GM19395 (cell line): ENCODE results near the gene CDH1.
A peak's percentile ranks its signal among the peaks of the same experiment; 100 is the strongest.

Experiments used
- ATAC-seq: cut with Tn5 transposase; IDR thresholded peaks from one replicate; pipeline ENCODE4 v1.9.1; 2021; ENCODE audit warnings: mild to moderate bottlenecking, moderate library complexity; ENCODE audit not compliant: unreplicated experiment

The CDH1 gene

DNA sequence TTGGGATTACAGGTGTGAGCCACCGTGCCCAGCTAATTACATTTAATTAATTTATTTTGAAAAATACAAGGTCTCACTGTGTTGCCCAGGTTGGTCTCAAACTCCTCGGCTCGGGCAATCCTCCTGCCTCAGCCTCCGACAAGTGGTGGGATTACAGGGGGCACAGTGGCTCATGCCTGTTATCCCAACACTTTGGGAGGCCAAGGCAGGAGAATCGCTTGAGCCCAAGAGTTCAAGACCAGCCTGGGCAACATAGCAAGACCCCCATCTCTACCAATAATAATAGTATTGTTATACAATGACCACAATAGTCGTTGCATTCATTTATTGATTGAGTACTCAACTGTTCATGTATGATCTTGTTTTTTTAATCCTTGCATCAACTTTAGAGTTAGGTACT, 22.0 kb downstream of the CDH1 start:
- no peak for ATAC-seq

DNA sequence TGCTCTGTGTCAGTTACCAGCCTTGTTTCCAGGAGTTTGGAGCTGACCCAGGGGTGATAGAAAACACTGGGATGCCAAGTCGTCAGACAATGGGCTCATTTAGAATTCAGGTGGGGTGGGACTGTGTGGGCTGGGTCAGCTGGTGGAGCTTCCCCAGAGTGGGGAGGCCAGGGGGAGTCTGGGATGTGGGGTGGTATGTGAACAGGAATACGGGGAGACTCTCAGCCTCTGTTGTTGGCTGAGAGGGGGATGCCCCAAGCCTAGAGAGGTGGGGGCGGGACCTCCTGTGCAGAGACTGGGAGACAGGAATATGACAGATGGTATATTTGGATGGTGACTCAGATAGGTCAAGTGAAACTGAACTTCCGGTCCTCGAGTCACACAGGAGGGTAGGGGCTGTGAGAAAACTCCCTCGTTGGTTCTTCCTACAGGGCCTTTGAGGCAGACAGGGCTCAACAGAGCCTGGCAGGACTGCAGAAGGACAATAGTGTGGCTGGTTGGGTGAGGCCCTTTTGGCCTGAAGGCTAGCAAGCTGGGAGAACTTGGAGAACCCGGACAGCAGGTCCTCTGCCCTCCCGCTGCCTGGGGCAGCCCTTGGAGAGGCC, 23.7 kb downstream of the CDH1 start:
- peak; percentile 62 for ATAC-seq

DNA sequence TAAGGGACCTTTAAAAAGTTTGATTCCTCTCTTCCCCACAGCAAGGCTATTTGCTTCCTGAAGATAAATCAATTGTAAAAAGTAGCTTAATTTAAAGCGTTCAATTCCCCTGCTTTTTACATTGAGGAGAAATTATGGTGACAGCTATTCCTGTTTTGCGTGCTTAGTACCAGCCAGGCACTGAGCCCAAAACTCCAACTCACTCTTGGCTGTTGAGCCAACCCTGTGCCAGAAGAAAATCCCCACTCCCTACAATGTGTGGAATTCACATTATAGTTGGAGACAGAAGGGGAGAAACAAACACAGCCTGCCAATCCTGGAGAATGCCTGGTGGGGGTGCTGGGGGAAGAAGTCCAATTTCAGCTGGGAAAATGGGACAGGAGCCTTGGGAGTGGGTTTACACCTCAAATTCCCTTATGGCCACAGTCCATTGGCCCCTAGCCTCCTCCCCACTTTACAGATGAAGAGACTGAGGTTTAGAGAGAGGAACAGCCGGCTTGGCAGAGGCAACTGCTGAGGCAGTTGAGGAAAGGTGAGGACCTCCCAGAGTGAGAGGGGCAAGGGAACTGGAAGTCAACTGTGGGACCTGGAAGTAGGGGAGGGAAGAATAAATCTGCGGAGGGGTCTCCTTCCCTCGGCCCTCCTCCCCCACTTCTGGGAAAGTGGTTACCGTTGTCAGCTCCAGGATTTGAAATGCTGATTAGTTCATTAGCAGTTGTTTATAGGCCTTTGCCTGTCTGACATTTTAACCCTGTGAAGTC, 26.1 kb downstream of the CDH1 start:
- ATAC-seq, result no peak

DNA sequence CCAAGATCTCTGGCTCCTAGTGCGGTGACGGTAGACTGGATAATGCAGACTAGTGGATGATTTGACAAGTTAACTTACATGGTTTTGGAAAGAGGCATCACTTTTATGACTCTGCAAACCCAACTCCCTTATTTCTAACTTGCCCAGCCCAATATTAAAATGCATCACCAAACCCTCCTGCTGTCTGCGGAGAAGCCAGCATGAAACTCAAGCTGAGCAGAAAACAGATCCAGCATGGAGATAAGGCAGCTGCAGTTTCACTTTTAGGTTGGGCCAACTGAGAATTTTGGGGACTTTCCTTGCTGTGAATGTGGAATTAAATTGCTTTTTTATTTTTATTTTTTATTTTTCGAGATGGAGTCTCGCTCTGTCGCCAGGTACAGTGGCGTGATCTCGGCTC, 27.8 kb downstream of the CDH1 start:
- no peak for ATAC-seq

DNA sequence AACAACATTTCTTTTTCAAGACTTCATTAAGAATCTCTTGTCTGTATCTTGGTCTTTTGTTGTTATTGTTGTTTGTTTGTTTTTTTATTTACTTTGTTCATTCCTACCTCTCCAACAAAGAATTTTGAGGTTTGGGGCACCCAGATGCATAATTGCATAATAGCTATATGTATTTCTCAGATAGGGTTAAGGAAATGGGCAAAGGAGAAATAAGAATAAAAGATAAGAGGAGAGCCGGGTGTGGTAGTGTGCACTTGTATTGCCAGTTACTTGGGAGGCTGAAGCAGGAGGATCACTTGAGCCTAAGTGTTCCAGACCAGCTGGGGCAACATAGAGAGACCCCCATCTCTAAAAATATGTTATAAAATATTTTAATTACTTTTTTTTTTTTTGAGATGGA, 30.5 kb downstream of the CDH1 start:
- ATAC-seq, result no peak

DNA sequence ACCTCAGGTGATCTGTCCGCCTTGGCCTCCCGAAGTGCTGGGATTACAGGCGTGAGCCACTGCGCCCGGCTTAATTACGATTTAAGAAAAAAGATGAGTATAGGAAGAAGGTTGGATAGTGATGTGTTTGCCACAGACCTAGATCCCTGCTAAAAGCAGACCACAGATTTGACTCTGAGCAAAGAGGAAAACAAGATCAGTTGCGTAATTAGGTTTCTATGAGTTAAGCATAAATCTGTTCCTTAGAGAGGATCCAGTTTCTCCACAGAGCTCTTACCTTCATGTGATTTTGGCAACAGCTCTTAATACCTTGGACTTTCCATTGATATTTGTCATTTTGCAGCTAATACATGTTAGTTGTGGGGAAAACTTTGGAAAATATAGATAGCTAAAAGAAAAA, 31.1 kb downstream of the CDH1 start:
- ATAC-seq, result no peak

DNA sequence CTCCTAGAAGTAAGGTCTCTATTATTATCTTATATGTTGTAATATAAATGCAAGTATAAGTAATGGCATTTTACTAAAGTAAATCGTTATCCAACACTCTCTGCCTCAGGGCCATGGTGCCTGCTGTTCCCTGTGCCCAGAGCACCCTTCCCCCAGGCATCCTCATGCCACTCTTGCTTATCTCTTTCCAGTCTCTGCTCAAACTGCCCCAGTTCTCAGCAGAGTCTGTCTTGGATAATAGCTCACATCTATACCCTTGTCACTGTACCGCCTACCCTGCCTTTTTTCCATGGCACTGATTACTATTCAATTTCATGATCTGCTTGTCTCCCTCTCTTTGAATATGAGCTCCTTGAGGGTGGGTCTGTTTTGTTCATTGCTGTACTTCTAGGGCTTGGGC, 31.7 kb downstream of the CDH1 start:
- ATAC-seq, result no peak

- ATAC-seq, result no peak
Observed at GRCh38 chr16:68770671-68771070, 33.6 kb downstream of the CDH1 start.

- no peak for ATAC-seq
Observed at GRCh38 chr16:68772030-68772681, 35.1 kb downstream of the CDH1 start.

GRCh38 chr16:68772871-68773270, 35.8 kb downstream of the CDH1 start:
- ATAC-seq, result no peak

DNA sequence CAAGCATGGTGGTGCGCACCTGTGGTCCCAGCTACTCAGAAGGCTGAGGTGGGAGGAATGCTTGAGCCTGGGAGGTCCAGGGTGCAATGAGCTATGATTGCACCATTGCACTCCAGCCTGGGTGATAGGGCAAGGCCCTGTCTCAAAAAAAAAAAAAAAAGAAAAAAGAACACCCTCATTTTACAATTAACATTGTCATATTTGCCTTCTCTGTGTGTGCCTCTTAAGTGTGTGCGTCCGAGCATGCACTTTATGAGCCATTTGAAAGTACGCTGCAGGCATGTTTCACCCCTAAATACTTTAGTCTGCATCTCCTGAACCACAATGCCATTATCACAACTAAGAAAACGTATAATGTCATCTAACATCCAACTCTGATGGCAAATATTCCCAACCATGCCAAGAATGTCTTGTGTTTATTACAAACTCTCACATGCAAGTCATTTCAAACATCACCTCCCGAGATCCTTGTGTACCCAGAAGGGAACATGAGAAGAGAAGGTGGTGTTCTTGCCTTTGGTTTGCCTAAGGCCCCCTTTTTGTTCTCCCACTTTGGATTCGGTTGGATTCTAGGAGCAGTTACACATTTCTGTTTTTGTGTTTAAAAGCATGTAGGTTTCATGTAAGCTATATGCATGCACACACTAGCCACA, 38.0 kb downstream of the CDH1 start:
- ATAC-seq, result no peak

- peak; percentile 85 for ATAC-seq
Observed at GRCh38 chr16:68776821-68777485, 39.9 kb downstream of the CDH1 start.

- ATAC-seq, result no peak
Observed at GRCh38 chr16:68778551-68779231, 41.6 kb downstream of the CDH1 start.

DNA sequence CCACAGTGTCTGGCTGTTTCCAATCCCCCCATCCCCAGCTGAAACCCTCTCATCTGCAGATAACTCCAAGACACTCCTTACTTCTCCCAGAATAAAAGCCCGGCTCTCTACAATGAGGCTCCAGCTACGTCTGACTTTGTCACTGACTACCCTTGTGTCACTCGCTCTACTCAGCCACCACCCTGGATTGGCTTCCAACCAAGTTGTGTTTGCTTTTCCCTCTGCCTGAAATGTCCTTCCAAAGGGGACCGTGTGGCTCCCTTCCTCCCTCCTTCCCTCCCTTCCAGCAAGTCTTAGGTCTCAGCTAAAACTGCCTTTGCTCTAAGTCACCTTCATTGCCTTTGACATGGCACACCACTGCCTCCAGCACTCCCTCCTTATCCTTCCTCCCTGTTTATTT, 42.8 kb downstream of the CDH1 start:
- no peak for ATAC-seq

DNA sequence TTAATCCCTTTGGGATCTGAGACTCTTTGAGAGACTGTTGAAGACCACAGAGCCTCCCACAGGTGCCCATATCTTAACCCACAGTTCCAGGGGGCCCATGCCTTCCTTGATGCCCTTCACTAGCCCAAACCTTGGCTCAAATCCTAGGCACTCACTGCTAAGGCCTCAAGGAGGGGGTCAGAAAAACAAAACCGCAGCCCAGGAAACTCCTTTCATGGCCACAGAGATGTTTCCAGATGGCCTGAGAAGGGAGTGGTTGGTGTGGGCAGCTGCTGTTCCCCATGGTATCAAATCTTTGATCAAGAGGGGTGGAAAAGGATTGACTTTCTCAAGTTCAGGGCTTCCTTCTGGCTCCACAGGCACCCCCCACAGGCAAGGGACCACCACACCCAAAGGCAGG, 44.7 kb downstream of the CDH1 start:
- ATAC-seq, result no peak

DNA sequence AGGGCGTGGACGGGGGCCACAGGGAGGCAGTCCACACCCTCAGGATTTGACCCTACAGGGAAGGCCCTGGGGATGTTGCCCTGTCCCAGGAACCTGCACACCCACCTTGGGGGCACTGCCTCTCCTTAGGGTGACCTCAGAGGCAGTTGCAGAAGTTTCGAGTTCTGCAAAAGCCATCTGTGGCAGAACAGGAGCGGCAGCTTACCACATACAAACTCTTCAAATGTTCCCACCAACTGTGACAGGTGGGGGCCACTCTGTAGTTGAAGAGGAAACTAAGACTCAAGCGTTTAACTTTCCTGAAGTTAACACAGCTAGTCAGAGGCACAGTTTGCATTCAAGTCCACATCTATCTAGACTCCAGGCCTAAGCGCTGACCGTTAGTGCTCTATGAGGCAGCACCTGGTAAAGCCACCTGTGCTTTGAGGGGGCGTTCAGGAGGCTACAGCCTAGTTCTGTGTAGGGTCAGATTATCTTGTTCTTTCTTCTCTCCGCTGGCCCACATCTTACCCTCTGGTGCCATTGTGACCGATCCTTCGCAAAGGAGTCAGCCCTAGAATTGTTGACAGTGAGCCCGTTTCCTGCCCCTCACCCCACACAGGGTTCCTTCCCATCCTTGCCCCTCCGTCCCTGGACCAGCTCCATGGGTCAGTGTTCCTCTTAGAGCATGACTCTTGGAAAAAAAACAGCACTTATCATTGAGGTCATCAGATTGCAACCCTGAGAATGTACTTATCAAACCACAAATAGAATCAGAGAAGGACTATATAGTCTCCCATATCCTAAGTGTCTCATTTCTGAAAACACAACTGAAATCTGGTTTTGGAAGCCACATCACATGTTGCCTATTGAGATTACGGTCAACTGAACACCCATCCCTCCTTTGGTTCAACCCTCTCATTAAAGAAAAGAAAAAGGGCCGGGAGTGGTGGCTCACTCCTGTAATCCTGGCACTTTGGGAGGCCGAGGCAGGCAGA, 45.4 kb downstream of the CDH1 start:
- no peak for ATAC-seq

- no peak for ATAC-seq
Observed at GRCh38 chr16:68784226-68784625, 47.1 kb downstream of the CDH1 start.

DNA sequence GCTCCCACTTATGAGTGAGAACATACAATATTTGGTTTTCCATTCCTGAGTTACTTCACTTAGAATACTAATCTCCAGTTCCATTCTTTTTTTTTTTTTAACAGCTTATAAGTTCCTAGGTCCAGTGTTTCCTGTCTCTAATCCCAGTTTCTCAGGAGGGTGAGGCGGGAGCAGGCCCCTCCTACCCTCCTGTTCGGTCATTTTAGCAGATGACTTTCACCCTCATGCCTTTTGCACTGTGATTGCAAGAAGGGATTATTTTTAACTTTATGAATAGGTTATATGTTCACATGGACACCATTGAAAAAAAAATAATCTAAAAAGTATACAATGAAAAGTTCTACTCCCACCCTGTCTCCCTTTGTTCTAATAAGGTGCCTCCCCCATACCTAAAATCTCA, 47.6 kb downstream of the CDH1 start:
- ATAC-seq, result no peak

DNA sequence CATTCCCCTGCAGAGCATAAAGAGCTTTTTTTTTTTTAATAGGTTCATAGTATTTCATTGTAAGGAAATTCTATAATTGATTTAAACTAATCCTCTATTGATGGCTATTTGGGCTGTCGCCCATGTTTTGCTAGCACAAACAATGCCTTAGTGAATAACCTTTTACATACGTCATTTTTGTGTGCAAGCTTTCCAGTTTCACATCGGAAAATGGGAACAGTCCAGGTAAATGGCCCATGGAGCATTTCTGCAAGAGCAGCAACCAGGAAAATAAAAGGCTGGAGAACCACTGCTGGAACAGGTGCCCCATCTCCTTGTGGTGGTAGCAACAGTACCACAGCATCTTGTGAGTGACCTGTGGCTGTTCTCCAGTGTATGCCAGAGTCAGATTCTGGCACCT, 48.6 kb downstream of the CDH1 start:
- no peak for ATAC-seq
